NCI-H146 treated with DMSO at 0.1 percent for 48 hours (cell line): ENCODE data around the gene TBX21.
A peak's percentile ranks its signal among the peaks of the same experiment; 100 is the strongest.

Experiments used
- DNase-seq: peaks from one replicate; lab custom pipeline; 2025; ENCODE audit not compliant: unreplicated experiment; lab: John Stamatoyannopoulos, UW

Gene TBX21

DNA sequence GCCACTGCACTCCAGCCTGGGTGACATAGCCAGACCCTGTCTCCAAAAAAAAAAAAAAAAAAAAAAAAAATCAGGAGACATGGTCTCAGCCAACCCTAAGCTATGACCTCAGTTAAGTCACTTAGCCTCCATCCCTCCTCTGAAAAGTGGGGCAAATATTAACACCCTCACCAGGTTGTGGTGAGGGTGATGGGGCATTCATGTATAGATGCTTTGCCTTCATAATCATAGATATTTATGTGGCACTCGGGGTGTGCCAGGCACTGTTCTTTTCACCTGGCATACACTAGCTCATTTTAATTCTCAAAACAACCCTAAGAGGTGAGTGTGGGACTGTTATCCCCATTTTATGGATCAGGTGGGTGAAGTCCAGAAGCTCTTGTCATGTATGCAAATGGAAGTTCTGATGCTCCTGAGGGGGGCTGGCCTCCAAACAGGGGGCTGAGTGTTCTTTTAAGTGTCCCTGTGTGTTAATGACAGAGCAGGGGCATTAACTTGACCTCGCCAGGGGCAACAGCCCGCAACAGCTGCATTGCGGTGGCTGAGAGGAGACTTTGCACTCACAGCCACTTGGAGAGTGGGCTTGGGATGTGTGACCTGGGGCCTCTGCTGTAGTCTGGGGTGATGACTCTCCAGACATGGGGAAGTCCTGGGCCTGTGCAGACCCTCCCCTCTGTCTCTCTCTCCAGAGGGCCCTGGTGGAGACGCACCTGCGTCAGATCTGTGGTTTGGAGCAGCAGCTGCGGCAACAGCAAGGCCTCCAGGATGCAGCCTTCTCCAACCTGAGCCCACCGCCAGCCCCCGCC is 34.9 kb upstream of the TBX21 start:
- no peak for DNase-seq

DNA sequence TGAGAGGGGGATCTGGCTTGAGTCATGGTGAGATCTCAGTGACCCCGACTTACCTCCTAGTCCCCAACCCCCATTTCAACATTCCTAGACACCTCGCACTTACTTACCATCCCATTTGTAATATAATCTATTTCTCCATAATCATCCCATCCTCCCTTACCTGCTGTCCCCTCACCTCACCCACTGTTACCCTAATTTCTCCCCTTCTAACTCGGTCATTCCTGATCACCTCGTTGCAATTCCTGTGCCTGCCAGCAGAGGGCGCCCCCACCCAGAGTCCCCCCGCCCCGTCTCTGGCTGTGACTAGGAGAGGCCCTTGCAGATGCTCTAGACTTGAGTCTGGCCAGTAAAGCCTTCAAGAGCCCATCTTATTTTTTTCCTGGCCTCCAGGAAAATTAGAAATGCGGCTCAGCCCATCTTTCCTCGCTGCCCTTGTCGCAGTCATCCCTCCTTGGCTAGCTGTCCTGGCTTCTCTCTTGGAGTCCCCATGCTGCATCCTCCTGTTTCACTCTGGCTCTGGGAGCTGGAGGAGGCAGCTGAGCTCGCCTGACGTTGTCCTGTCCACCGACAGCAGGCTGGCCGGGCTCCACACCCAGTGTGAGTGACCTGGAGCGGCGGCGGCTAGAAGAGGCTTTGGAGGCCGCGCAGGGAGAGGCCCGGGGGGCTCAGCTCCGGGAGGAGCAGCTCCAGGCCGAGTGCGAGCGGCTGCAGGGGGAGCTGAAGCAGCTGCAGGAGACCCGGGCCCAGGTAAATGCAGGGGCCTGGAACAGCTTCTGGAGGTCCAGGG is 34.1 kb upstream of the TBX21 start:
- DNase-seq, result peak; percentile 23

DNA sequence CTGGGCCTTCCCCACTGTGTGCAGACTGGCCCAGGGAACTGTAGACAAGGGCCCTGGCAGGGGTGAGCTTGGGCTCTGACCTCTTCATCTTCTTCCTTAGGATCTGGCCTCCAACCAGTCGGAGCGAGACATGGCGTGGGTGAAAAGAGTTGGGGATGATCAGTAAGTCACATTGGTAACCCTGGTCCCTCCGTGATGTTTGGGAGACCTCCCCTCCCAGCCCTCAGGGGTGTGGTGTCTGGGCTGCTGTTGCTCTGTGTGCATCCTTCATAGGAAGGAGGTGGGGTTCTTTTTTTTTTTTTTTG is 33.5 kb upstream of the TBX21 start:
- no peak for DNase-seq

DNA sequence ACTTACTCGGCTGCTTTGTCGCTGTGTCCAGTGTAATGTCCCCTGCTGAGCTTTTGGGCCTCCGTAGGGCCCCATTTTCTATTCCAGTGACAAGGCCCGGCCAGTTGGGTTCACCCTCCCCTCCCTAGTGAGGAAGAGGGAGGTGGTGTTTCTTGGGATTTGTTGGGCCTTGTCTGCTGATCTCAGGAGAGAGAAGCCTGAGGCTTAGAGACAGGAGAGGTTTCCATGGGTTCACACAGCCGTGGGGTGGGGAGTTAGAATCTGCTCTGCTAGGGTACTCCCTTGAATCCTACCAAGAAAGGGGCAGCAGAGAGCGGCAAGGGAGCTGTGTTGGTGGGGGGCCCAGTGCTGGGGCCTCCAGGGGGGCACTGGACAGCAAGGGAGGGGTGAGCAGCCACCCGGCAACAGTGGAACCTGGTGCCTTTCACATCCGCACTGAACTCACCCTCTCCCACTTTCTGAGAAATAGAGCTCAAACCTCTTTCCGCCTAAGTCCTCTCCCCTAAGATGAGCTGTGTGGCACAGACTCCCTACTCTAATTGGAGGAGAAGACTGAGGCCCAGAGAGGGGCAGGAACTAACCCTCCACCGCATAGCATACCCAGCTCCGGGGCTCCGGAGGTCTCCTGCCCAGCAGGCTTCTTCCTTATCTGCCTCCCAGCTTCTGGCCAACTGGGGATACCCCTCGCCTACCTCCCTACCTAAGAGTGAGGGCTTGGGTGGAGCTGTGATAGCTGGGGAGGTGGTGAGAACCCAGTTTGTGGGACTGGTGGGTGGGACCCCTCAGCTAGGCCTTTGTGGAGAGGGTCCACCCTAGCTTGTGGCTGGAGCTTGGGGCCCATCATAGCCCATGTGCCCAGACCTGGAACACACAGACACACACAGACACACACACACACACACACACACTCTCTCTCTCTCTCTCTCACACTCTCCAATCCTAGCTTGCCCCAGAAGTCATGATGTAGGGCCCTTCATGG is 32.3 kb upstream of the TBX21 start:
- DNase-seq, result no peak

DNA sequence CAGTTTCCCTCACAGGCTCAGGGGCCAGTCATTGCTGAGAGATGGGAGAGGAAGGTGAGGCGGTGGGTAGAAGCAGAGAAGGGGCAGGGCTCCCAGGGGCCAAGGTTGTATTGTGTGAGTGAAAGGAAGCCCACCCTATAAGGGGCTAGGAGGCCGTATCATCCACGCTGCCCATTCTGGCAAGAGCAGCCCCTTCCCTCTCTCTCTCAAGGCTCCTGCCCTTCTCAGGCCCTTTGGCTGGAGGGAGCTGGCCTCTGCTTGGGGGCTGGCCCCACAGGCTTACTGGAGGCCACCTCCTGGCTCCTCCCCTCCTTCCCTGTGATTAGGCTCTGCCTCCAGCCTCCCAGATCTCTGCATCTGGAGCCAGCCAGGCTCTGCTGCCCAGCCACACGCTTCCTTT is 31.4 kb upstream of the TBX21 start:
- DNase-seq, result no peak

DNA sequence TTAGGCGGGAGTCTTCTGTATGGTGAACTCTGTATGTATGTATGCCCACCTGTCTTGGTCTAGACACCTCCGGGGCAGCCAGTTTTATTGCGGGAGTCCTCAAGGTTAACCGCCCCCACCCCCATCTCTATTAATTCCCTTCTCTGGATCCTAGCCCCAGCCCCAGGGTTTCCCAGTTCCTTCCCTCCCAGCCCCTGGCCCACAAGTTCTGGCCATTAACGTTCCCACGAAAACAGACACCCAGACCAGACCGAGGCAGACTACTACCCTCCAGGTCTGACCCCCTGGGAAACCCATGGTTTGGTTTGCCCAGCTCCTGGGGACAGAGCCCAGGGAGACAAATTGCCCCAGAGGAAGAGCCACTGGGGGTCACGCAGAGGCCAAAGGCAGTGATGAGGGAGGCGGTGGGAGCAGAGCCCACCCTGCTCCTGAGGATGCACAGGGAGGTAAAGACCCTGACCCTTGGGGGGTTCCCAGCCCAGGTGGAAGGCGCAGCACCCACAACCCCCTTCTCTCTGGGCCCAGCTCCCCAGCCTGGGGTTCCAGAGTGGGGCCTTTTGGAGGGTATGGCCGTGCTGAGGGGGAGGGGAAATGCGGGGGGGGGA is 30.5 kb upstream of the TBX21 start:
- no peak for DNase-seq

DNA sequence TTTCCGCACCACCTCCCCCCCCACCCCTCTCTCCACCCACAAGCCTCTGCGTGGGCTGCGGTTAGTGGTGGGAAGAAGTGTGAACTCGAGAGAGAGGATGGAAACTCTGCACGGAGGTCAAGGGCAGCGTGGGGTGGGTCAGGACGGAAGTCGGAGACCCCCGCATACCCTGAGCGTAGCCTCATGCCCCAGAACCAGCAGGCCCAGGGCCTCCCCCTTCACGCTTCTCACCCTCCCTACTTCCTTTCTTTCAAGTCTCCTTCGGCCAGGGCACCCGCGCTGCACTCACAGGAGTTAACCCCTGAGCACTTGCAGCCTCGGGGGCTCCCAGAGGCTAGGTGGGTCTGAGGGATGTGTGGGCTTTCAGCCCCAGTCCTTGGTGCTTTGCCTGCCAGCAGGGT is 29.8 kb upstream of the TBX21 start:
- no peak for DNase-seq

DNA sequence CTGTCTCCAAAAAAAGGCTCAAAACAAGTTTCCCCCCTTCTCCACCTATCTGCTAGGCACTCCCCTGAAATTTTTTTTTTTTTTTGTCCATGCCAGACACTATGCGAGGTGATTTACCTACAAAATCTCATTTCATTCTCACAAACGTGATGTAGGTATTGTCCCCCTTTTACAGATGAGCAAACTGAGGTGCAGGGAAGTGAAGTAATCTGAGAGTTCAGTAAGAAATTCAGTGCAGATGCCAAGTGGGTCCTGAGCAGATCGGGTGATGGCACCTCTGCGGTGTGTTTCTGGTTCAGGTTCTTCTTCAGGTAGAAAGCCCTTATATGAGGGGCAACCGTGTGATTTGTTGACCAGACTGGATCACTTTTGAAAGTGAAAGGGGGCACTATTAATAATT is 29.4 kb upstream of the TBX21 start:
- no peak for DNase-seq

DNA sequence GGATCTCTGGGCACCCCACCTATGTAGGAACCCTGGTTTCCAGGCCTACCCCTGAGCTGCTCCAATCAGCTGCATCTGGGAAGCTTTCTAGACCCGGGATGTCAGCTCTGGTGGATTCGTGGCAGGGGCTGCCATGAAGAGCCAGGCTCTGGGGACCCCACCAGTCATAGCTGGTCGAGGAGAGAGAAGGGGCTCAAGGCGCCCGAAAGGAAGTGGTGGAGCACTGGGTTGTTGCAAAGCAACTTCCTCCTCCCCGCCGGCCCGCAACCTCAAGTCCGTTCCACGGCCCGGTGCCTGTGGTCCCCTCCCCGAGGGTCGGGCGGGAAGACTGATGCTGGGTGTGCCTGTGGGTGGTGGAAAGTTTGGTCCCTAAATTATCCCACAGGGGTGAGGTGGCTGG is 28.9 kb upstream of the TBX21 start:
- DNase-seq, result no peak

DNA sequence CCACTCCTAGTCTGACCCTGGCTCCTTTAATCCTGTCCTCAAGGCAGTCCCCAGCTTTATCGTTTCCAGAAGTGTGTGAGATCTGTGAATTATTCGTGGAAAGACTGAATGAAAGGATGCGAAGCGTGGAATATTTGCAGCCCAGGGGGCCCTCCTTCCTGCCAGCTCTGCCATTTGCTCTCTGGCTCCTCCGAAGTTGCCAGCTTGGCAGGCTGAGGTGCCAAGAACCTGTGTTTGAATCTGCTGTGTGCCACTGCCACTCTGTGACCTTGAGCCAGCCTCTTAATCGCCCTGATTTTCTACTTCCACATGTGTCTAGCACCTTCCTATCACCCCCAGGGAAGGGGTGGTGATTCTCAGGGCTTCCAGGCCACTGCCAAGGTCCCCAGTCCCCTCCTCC is 28.3 kb upstream of the TBX21 start:
- no peak for DNase-seq

DNA sequence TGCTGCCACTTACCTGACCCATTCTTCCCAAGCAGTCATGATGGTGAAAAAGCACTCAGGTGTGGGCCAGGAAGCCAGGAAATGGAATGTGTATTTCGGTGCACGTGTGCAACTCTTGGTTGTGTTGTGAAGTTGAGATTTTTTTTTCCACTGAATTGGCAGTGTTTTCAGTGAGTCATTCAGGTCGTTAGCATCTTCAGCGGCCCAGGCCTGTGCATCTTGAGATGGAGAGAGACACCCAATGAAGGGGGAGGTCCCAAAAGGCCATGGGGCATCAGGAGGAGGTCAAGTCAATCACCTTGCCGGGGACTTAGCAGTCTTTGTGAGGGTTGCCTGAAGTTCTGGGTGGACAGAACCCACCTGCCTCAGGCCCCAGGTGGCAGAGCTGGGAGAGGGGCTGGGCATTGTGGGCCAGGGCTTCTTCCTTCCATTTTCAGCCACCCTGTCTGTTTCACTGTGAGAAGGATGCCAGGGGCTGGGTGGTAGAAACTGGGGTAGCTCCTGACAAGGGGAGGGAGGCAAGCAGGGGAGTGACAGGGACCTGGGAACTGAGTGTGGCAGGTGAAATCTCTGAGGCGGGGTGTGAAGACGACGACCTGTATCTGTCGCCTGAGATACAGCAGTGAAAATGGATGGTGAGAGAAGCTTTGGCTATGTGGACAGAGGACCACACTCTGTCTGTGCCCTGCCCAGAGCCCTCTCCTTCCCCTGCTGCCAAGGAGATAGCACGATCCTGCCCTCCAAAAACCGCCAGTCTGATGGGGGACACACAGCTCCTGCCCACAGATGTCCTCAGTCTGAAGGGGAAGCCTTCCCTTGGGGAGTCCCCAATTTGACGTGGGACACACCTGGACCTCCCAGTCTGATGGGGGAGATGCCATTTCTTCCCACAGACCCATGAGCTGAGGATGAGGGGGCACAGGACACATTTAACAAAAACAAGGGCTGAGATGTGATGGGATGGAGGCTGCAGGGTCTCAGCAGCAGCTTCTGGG is 27.2 kb upstream of the TBX21 start:
- no peak for DNase-seq

DNA sequence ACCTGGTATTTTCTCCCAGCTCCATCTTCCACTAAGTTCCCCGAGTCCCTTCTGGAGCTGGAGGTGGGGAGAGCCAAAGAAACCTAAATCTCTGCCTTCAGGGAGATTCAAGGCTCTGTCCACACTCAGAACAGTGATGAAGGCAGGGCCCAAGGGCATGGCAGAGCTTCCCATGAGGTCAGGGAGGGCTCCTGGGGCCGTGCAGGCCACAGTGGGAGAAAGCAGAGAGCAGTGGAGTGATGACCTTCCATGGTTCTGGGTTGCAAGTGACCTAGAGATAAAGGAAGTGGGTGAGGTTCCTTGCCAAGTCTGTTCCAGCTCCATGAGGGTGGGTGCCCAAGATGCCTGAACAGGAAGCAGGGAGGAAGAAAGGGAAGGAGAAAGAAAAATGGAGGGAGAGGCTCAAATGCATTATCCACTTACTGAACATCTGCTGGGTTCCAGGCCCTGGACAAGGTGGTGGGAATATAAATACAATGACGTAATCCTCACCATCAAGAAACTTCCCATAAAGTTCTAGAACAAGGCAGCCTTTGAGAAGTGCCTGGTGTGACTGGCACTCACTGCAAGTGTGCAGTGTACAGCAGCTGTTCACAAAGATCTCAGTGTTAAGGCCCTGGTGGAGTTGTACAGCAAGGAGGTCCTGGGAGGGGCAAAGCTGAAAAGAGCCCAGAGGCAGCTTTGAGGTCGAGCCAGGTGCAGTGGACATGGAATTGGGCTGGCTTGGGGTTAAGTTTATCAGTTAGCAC is 25.8 kb upstream of the TBX21 start:
- no peak for DNase-seq

DNA sequence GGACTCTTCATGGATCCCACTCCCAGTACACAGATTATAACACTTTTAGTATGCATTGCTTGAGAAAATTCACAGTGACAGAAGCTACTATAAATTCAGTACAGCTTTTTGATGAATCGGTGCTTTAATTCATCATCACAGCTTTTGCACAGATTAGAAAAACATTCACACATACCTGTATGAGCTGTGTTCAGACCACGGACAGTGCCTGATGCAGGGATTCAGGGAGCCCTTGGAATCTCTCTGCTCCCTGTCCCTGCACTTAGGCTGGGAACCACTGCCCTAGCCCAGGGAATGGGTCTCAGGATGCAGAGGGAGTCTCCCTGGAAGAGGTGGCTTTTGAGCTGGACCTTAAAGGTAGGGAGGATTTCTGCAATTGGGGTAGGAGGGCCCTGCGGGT is 25.2 kb upstream of the TBX21 start:
- DNase-seq, result no peak

DNA sequence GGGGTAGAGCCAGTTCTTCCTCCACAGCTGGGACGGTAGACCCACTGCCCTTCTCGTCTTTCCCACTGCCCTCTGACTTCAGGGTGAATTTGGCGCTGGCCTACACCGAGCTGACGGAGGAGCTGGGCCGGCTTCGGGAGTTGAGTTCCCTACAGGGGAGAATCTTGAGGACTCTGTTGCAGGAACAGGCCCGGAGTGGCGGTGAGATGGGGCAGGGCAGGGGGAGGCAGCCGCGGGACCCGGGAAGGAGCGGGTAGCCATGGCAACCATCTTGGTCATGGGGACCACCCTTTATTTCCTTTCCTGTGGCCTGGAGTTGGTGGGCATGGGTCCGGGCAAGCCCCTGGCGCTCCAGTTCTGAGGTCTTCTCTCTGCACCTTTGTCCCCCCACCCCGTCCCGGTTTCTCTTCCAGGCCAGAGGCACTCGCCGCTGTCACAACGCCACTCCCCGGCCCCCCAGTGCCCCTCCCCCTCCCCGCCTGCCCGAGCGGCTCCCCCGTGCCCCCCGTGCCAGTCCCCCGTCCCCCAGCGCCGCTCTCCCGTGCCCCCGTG is 24.6 kb upstream of the TBX21 start:
- no peak for DNase-seq

DNA sequence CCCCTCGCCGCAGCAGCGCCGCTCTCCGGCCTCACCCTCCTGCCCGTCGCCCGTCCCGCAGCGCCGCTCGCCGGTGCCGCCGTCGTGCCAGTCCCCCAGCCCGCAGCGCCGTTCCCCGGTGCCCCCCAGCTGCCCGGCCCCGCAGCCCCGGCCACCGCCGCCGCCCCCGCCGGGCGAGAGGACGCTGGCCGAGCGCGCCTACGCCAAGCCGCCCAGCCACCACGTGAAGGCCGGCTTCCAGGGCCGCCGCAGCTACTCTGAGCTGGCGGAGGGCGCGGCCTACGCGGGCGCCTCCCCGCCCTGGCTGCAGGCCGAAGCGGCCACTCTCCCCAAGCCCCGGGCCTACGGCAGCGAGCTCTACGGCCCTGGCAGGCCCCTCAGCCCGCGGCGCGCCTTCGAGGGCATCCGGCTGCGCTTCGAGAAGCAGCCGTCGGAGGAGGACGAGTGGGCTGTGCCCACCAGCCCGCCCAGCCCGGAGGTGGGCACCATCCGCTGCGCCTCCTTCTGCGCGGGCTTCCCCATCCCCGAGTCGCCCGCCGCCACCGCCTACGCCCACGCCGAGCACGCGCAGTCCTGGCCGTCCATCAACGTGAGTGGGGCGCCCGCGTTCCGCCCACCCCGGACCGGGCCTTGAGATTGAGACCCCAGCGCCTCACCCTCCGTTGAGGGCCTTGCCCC is 24.0 kb upstream of the TBX21 start:
- DNase-seq, result no peak

DNA sequence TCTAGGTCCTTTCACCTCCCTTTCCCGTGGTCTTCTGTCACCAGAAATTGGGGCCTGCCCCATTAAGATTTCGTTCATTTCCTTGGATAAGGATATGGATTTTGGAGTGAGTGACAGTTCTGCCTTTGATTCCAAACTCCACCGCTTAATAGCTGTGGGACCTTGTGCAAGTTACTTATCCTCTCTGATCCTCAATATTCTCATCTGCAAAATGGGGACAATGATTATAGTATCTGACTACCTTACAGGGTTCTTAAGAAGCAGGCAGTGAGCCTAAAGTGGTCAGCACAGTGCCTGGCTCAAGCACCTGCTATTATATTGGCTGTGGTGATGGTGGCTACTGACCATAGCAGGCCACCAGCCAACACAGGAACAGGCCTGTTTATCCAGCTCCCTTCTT is 23.4 kb upstream of the TBX21 start:
- DNase-seq, result no peak

DNA sequence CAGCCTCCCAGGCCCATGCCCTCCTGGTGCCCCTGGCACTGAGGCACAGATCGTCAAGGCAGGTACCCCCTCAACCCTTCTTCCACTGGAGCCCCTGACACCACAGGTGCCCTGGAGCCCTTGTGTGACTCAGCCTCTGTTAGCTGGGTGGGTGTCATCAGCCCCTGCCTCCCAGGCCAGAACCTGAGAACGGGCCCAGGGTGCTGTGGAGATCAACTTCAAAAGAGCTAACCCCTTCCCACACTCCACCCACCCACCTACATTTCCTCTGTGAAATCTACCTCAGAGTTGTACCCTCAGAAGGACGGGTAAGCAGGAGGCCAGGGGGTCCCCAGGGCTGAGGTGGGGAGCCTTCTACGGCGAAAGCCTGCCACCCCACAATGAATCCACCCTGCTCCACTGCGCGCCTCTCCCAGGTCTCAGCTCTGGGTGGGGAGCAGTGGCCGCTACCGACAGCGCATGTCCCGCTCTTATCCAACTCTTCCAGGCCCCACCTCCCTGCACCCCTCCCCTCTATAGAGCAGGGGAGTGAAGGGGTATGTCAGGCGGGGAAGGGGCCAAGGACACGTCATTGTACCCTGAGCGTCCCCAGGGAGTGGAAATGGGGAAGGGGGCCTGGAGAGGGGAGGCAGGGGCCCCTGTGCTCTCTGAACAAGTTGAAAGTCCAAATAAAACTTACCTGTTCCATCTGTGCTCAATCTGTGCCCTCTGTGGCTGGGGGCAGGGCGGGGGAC is 21.5 kb upstream of the TBX21 start:
- no peak for DNase-seq
